K562 (cell line): ENCODE data around the gene TRIP12. TPM values are rescaled to one million over a fixed set of nuclear protein-coding genes. Genes with fewer than 3 reads are reported as not detected.

Source experiments
- BRD4 ChIP-seq: fragments of 200-600 bp; sonication (generic); IDR thresholded peaks from 2 replicates; pipeline ENCODE4 v1.6.1; 2017; ENCODE audit warnings: inconsistent platforms
- CEBPG ChIP-seq, 3 experiments: fragments of 200-800 bp in 1 of 3; sonication (Bioruptor generic) in 1 of 3; sonication (generic) in 1 of 3; formaldehyde crosslinking in 1 of 3; IDR thresholded peaks in 2 of 3; conservative IDR thresholded peaks in 1 of 3; 2 replicates each; pipeline versions ENCODE4 v1.6.1 to v1.8.0; 2016 to 2022; ENCODE audit warnings: missing compliant biosample characterization in 2 of 3, missing genetic modification characterization in 2 of 3, mild to moderate bottlenecking in 1 of 3, missing genetic modification reagents in 1 of 3
- CTBP1 ChIP-seq: fragments of 450-650 bp; IDR thresholded peaks from 2 replicates; pipeline ENCODE4 v1.6.1; 2016; ENCODE audit warnings: borderline replicate concordance
- EHMT2 ChIP-seq: fragments of 450-650 bp; IDR thresholded peaks from 2 replicates; pipeline ENCODE4 v1.6.1; 2018; ENCODE audit warnings: antibody characterized with exemption
- GABPB1 ChIP-seq: sonication (generic); formaldehyde crosslinking; IDR thresholded peaks from 2 replicates; pipeline ENCODE4 v1.8.0; 2022; ENCODE audit warnings: mild to moderate bottlenecking, missing genetic modification reagents
- HDAC1 ChIP-seq, 2 experiments: fragments of 450-650 bp; IDR thresholded peaks; 2 replicates each; pipeline ENCODE4 v1.6.1; 2016 to 2017; ENCODE audit warnings: inconsistent platforms in 1 of 2, mild to moderate bottlenecking in 1 of 2, moderate library complexity in 1 of 2
- U2AF1 ChIP-seq: fragments of 200-400 bp; formaldehyde crosslinking; optimal IDR thresholded peaks from 2 replicates; pipeline ENCODE3; 2017; ENCODE audit warnings: mild to moderate bottlenecking, low read depth, low read length, moderate library complexity
- ZNF75A ChIP-seq: fragments of 450-650 bp; formaldehyde crosslinking; IDR thresholded peaks from 2 replicates; pipeline ENCODE4 v1.4.0; 2020; ENCODE audit warnings: mild to moderate bottlenecking
- polyA plus RNA-seq, 8 experiments: library from polyadenylated mRNA; depleted of rRNA in 4 of 8; stranded (reverse) in 5 of 8; unstranded in 3 of 8; fragments of >200 nt; fragmentation: Nextera tagmentation in 2 of 8; fragmentation: Illumina TruSeq in 1 of 8; extraction: Ambion mirVana in 2 of 8; extraction: Trizol in 1 of 8; gene quantifications; 2 replicates each; pipeline versions ENCODE4 v1.2.1 to v1.2.3, GENCODE V29; 2011 to 2014; ENCODE audit warnings: inconsistent platforms in 1 of 8, missing spikeins in 1 of 8
- total RNA-seq, 7 experiments: library from RNA; depleted of rRNA in 6 of 7; stranded (reverse); fragments of >200 nt in 6 of 7; fragmentation: Illumina TruSeq in 2 of 7; extraction: Trizol in 2 of 7; gene quantifications; 2 replicates each; pipeline versions ENCODE4 v1.2.1 to v1.2.3, GENCODE V29; 2011 to 2021; ENCODE audit warnings: low replicate concordance in 1 of 7
- TF ChIP-seq, protein P1 (sequence below), 2 experiments: fragments of 450-650 bp; formaldehyde crosslinking in 1 of 2; IDR thresholded peaks; 2 replicates each; pipeline versions ENCODE4 v1.4.0 to v1.6.1; 2014 to 2020; ENCODE audit warnings: mild to moderate bottlenecking in 2 of 2, borderline replicate concordance in 1 of 2, low read depth in 1 of 2
- TF ChIP-seq, protein P2 (sequence below): fragments of 450-650 bp; conservative IDR thresholded peaks from 2 replicates; pipeline ENCODE4 v1.6.1; 2016; ENCODE audit warnings: missing genetic modification characterization, low read depth, mild to moderate bottlenecking, control low read depth, missing compliant biosample characterization
- TF ChIP-seq, protein P3 (sequence below), 2 experiments: fragments of 450-650 bp in 1 of 2; sonication (generic) in 1 of 2; formaldehyde crosslinking; conservative IDR thresholded peaks; 2 replicates each; pipeline versions ENCODE4 v1.4.0 to v1.8.1; 2020 to 2022; ENCODE audit warnings: mild to moderate bottlenecking in 1 of 2, missing genetic modification reagents in 1 of 2
- TF ChIP-seq, protein P4 (sequence below): fragments of 450-650 bp; IDR thresholded peaks from 2 replicates; pipeline ENCODE4 v1.6.1; 2016; ENCODE audit warnings: low read depth, mild to moderate bottlenecking, moderate library complexity
- TF ChIP-seq, protein P5 (sequence below): sonication (generic); formaldehyde crosslinking; IDR thresholded peaks from 2 replicates; pipeline ENCODE4 v1.8.0; 2022; ENCODE audit warnings: missing genetic modification reagents, mild to moderate bottlenecking, moderate library complexity, borderline replicate concordance

The TRIP12 gene
- total and polyA plus RNA-seq, 9 of the 15 experiments (the other 6 are each of a cell fraction or from before 2014, with no cell fraction given): 15.2 to 131 (median 80.1) TPM

DNA sequence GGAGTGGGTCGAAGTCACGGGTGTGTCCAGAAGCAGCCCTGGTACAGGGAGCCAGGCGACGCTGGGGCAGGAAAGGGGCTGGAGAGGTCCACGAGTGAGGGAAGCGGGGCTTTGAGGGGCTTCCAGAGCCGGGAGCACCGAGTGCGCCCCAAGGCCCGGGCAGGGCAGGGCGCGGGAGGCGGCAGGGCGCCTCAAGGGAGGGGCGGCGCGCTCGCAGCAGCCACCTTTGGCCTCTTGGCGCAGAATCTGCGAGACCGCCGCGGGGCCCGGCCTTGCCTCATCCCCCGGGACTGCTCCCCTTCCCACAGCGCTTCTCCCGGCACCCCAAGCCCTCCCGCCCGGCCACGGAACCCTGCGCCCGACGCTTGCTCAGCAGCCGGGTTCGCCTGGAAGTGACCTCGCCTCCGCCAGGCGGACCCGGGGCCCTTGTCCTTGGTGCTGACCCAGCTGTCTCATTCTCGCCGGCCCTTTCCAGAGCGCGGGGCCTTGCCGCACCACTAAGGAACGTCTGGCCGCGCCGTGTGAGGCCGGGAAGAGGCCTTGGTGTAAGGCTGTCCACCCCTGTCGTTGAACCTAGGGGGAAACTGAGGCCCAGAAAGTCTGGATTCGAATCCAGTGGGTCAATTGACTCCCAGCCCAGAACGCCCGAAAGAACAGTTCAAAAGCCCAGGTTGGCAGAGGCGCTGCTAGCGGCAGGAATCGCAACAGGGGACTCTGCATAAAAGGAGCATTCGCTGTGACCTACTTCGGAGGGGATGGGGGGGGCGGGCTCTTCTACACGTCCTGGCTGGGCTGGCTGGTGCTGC, 206.9 kb downstream of the TRIP12 start (continued):
- TF ChIP-seq, protein P1, sequence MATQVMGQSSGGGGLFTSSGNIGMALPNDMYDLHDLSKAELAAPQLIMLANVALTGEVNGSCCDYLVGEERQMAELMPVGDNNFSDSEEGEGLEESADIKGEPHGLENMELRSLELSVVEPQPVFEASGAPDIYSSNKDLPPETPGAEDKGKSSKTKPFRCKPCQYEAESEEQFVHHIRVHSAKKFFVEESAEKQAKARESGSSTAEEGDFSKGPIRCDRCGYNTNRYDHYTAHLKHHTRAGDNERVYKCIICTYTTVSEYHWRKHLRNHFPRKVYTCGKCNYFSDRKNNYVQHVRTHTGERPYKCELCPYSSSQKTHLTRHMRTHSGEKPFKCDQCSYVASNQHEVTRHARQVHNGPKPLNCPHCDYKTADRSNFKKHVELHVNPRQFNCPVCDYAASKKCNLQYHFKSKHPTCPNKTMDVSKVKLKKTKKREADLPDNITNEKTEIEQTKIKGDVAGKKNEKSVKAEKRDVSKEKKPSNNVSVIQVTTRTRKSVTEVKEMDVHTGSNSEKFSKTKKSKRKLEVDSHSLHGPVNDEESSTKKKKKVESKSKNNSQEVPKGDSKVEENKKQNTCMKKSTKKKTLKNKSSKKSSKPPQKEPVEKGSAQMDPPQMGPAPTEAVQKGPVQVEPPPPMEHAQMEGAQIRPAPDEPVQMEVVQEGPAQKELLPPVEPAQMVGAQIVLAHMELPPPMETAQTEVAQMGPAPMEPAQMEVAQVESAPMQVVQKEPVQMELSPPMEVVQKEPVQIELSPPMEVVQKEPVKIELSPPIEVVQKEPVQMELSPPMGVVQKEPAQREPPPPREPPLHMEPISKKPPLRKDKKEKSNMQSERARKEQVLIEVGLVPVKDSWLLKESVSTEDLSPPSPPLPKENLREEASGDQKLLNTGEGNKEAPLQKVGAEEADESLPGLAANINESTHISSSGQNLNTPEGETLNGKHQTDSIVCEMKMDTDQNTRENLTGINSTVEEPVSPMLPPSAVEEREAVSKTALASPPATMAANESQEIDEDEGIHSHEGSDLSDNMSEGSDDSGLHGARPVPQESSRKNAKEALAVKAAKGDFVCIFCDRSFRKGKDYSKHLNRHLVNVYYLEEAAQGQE (IDR thresholded peaks at IDR 0.05; ENCODE audit: borderline replicate concordance): peak; percentile 97
- TF ChIP-seq, protein P1 (CRISPR knock-in tag; IDR thresholded peaks at IDR 0.05; ENCODE audit: low read depth): peak; percentile 93
- TF ChIP-seq, protein P2, sequence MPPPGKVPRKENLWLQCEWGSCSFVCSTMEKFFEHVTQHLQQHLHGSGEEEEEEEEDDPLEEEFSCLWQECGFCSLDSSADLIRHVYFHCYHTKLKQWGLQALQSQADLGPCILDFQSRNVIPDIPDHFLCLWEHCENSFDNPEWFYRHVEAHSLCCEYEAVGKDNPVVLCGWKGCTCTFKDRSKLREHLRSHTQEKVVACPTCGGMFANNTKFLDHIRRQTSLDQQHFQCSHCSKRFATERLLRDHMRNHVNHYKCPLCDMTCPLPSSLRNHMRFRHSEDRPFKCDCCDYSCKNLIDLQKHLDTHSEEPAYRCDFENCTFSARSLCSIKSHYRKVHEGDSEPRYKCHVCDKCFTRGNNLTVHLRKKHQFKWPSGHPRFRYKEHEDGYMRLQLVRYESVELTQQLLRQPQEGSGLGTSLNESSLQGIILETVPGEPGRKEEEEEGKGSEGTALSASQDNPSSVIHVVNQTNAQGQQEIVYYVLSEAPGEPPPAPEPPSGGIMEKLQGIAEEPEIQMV (tag): no peak
- TF ChIP-seq BRD4 (no peak), CTBP1 (no peak), HDAC1 (IDR thresholded peaks at IDR 0.05) (no peak), U2AF1 (no peak), GABPB1 (CRISPR knock-in tag) (no peak), EHMT2 (peak; percentile 85), CEBPG (CRISPR knock-in tag; IDR thresholded peaks at IDR 0.05) (no peak), CEBPG (tag; conservative IDR thresholded peaks at IDR 0.05 in 1 of 2, IDR thresholded peaks at IDR 0.05 in 1 of 2) (no peak), ZNF75A (CRISPR knock-in tag) (no peak)
- TF ChIP-seq, protein P3, sequence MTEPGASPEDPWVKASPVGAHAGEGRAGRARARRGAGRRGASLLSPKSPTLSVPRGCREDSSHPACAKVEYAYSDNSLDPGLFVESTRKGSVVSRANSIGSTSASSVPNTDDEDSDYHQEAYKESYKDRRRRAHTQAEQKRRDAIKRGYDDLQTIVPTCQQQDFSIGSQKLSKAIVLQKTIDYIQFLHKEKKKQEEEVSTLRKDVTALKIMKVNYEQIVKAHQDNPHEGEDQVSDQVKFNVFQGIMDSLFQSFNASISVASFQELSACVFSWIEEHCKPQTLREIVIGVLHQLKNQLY (CRISPR knock-in tag; conservative IDR thresholded peaks at IDR 0.05): no peak
- TF ChIP-seq, protein P4, sequence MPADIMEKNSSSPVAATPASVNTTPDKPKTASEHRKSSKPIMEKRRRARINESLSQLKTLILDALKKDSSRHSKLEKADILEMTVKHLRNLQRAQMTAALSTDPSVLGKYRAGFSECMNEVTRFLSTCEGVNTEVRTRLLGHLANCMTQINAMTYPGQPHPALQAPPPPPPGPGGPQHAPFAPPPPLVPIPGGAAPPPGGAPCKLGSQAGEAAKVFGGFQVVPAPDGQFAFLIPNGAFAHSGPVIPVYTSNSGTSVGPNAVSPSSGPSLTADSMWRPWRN: no peak
- TF ChIP-seq, protein P5, sequence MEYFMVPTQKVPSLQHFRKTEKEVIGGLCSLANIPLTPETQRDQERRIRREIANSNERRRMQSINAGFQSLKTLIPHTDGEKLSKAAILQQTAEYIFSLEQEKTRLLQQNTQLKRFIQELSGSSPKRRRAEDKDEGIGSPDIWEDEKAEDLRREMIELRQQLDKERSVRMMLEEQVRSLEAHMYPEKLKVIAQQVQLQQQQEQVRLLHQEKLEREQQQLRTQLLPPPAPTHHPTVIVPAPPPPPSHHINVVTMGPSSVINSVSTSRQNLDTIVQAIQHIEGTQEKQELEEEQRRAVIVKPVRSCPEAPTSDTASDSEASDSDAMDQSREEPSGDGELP: peak; percentile 84
